ENCODE results near the gene CPNE5. TPM values are rescaled to one million over a fixed set of nuclear protein-coding genes. Genes with fewer than 3 reads are reported as not detected.

CPNE5 gene
- total RNA-seq, 1 donor from 2014 or later, result 0.58 TPM

DNA sequence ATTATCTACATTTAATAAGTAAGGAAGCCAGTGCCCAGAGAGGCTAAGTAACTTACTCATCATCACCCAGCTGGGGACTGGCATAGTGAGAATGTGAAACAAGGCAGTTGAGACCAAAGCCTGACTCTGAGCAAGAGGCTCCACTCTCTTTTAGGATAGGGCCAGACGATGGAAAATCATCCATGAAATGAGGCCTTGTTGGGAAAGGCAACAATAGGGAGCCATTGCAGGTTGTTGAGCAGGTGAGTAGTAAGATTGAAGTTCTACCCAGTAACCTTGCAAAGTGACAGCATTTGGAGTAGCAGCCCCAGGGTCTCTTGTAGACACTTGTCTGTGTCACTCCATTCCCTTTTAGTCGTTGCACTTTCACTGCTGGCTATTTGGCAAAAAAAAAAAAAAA, 2.5 kb upstream of the CPNE5 start:
- TF ChIP-seq, protein P1, sequence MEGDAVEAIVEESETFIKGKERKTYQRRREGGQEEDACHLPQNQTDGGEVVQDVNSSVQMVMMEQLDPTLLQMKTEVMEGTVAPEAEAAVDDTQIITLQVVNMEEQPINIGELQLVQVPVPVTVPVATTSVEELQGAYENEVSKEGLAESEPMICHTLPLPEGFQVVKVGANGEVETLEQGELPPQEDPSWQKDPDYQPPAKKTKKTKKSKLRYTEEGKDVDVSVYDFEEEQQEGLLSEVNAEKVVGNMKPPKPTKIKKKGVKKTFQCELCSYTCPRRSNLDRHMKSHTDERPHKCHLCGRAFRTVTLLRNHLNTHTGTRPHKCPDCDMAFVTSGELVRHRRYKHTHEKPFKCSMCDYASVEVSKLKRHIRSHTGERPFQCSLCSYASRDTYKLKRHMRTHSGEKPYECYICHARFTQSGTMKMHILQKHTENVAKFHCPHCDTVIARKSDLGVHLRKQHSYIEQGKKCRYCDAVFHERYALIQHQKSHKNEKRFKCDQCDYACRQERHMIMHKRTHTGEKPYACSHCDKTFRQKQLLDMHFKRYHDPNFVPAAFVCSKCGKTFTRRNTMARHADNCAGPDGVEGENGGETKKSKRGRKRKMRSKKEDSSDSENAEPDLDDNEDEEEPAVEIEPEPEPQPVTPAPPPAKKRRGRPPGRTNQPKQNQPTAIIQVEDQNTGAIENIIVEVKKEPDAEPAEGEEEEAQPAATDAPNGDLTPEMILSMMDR (conservative IDR thresholded peaks at IDR 0.05; ENCODE audit: low read depth, low read length), result no peak
- H3K4me3 ChIP-seq (ENCODE audit: low read depth, low read length), result no peak overlapping the region
- DNase-seq (ENCODE audit: low read depth), result no peak

DNA sequence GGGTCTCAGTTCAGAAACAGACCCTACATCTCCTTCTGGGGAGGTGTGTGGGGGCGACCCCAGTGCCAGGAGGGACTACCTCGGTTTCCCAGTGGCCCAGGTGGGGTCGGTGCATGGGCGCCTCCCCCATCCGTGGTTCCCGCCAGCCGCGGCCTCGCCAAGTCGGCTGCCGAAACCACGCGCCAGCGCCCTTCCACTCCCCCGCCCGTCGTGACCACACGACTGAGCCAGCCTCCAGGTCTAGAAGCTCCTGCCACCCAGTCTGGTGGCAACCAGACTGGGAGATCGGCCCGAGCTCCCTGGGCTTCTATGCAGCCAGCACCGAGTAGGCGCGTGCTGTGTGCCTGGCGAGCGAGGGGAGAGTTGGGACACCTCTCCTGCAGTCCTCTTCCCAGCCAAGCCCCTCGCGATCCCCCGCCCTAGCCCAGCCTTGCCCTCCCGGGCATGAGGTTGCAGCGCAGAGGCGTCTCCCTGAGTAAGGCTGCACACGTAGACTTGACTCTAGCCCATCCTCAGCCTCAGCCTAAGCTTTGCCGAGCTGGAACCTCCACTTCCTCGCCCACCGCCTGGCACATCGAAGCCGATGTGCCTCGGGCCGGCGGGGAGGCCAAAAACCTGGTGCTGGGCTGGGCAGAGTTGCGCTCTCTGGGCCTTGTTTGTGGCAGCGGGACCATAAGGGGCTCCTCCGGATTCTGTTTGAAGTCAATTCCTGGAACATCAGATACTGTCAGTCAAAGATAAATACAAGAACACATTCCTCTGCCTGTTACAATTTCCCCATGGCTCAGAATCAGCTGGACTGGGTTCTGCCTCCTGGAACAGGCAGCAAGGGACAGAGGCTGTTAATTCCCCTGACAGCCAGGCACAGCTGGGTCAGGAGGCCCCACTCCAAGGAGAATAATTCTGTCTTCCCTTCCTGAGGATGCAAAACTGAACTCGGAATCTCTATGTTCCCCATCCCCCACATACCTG, 1.5 kb upstream of the CPNE5 start:
- no peak for DNase-seq (ENCODE audit: low read depth)
- H3K4me3 ChIP-seq (ENCODE audit: low read depth, low read length), result peak overlapping the region; percentile 45
- TF ChIP-seq, protein P1 (conservative IDR thresholded peaks at IDR 0.05; ENCODE audit: low read depth, low read length), result no peak

DNA sequence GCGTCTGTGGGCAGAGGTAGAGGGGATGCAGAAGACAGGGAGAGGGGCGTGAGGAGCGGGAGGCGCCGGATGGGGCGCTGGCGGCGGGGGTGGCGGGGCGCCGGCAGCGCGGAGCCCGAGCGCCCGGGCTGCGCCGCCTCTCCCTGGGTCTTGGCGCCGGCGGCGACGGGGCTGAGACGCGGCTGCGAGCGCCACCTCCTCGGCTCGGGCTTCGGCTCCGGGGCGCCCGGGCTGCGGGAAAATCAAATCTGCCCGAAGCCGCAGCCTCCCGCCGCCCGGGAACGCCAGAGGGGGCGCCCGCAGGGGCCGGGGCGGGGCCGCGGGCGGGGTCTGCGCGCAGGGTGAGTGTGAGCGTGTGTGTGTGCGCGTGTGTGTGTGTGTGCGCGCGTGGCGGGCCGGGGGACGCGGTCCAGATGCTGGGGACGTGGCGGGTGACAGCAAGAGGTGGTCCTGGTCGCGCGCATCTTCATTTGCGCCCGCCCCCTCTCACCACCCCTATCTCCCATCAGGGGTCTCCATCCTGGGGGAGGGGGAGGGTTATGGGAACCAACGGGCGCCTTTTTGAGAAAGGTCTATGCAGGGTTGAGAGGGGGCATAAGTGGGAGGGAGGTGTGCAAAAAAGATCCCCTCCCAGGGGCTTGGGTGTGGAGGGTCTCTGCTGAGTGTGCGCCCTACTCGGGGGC, 646 bp upstream of the CPNE5 start:
- peak overlapping the region; percentile 45 for H3K4me3 ChIP-seq (ENCODE audit: low read depth, low read length)
- no peak for DNase-seq (ENCODE audit: low read depth)
- TF ChIP-seq, protein P1 (conservative IDR thresholded peaks at IDR 0.05; ENCODE audit: low read depth, low read length), result no peak

DNA sequence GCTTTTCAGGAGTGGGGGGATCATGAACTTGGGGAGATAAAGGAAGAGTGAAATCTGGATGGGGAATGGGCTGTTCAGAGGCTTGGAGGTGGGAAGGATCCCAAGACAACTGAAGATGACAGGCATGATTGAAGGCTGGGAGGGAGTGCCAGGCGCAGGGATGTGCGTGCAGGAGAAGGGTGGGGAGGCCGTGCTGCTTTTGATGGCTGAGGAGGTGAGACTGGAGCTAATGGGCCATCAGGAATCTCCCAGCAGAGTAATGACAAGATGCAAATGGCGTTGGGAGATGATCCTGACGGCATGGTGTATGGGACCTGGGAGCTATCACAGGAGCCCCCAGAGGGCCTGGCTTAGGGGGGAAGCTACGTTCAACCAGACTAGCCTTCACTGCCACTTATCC, 1.6 kb downstream of the CPNE5 start:
- no peak overlapping the region for H3K4me3 ChIP-seq (ENCODE audit: low read depth, low read length)
- TF ChIP-seq, protein P1 (conservative IDR thresholded peaks at IDR 0.05; ENCODE audit: low read depth, low read length), result no peak
- DNase-seq (ENCODE audit: low read depth), result no peak

DNA sequence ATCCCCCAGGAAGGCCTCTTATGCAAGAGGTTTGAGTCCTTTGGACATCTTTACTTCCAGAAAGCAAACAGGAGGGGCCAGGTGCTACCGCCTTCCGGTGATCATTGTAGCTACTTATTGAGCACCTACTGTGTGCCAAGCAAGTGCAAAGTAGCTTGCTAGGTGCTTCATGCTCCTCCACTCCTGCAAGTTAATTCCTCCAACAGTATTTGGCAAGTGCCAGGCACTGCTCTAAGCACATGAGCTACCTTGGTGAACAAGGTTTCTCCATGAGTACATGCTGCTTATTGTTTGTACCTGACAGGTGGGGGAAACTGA, 2.3 kb downstream of the CPNE5 start:
- no peak overlapping the region for H3K4me3 ChIP-seq (ENCODE audit: low read depth, low read length)
- DNase-seq (ENCODE audit: low read depth), result no peak
- TF ChIP-seq, protein P1 (conservative IDR thresholded peaks at IDR 0.05; ENCODE audit: low read depth, low read length), result no peak

DNA sequence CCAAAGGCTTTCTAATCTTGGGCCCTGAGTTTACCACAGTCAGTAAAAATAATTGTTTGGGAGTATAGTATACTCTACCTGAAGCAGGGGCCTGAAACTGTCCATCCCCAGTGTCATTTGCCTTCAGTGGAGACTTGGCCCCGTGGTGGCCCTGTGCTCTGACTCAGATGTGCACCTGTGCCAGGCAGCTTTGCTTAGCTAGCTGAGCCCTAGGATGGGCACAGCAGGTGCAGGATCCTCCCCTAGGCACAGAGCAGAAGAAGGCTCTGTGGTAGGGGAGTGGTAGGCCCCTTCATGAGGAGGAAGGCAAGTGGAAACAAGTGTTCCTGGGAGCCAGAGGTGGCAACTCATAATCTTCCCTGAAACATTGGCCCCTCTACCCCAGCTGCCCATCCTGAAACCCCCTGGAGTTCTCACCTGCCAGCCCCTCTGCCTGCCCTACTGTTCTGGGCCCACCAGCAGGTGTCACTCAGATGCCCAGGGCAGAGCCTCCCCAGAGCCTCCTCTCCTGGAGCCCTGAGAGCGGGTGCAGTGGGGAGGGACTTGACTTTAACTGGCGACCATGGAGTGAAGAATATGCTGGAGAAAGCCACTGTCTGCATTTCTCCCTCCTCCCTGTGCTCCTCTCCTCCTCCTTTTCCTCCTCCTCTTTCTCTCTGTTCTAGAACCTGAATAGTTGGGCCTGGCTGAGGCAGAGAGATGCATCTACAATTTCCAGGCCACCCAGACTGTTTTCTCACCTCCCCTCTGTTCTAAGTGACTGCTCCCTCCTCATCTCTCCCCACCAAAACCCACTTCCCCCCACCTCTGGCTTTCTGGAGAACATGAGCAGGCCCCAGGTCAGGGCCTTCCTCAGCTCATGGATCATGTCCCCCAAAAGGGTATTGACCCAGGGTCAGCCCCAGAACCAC, 2.9 kb downstream of the CPNE5 start:
- H3K4me3 ChIP-seq (ENCODE audit: low read depth, low read length), result no peak overlapping the region
- TF ChIP-seq, protein P1 (conservative IDR thresholded peaks at IDR 0.05; ENCODE audit: low read depth, low read length), result peak; percentile 8
- DNase-seq (ENCODE audit: low read depth), result no peak

Data from epithelial cell of proximal tubule (primary cell).